SU-DHL-6 (cell line): ENCODE results near the gene CCDC60.

Source experiments
- EZH2phosphoT487 ChIP-seq: fragments of 200-600 bp; sonication (generic), shearing (Covaris generic); conservative IDR thresholded peaks from 2 replicates; pipeline ENCODE4 v1.6.1; 2018; ENCODE audit warnings: mild to moderate bottlenecking, antibody characterized with exemption, low read length, moderate library complexity, mixed read lengths
- TF ChIP-seq, protein P1 (sequence below): fragments of 200-600 bp; sonication (generic); IDR thresholded peaks from one replicate; pipeline ENCODE4 v1.5.1; 2017; ENCODE audit warnings: antibody characterized with exemption, mild to moderate bottlenecking, low read length, moderate library complexity; ENCODE audit not compliant: insufficient read depth, poor library complexity, severe bottlenecking

DNA sequence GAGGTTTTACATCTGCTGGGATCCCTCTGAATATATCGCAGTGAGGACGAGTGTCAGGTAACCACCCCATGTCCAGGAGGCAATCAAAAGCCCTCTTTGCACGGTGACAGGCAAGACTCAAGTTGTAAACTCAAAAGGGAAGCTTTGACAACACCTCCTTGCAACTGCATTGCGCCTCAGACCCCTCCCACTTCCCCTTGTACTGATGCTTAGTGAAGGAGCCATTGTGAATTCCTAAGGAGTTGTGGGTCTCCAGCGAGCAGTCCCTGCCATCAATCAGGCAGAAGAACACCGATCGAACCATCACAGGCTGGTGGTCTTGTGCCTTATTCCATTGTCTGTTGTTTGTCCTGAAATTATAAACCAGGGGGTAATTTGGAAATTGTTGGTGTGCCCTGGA is 112.6 kb downstream of the CCDC60 start:
- TF ChIP-seq, protein P1, sequence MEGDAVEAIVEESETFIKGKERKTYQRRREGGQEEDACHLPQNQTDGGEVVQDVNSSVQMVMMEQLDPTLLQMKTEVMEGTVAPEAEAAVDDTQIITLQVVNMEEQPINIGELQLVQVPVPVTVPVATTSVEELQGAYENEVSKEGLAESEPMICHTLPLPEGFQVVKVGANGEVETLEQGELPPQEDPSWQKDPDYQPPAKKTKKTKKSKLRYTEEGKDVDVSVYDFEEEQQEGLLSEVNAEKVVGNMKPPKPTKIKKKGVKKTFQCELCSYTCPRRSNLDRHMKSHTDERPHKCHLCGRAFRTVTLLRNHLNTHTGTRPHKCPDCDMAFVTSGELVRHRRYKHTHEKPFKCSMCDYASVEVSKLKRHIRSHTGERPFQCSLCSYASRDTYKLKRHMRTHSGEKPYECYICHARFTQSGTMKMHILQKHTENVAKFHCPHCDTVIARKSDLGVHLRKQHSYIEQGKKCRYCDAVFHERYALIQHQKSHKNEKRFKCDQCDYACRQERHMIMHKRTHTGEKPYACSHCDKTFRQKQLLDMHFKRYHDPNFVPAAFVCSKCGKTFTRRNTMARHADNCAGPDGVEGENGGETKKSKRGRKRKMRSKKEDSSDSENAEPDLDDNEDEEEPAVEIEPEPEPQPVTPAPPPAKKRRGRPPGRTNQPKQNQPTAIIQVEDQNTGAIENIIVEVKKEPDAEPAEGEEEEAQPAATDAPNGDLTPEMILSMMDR = no peak
- TF ChIP-seq EZH2phosphoT487 = no peak
